Neural progenitor cell (in vitro differentiated cells): ENCODE measurements around the gene LRP1. TPM values are rescaled to one million over a fixed set of nuclear protein-coding genes. Genes with fewer than 3 reads are reported as not detected.

Experiments
- DNase-seq: peaks from one replicate; pipeline ENCODE4 v3.0.0-alpha.2; 2016; ENCODE audit warnings: low spot score
- H2AFZ ChIP-seq: fragments of 200-600 bp; sonication (generic); replicated peaks from 2 replicates; pipeline ENCODE4 v1.6.1; 2016; ENCODE audit warnings: antibody characterized with exemption
- H3F3A ChIP-seq: fragments of 200-600 bp; sonication (generic); 2 replicates; pipeline ENCODE4 v1.6.1; 2016; ENCODE audit warnings: antibody characterized with exemption, low read depth
- H3K27ac ChIP-seq: fragments of 200-600 bp; sonication (generic); 2 replicates; pipeline ENCODE4 v1.5.1; 2016; ENCODE audit warnings: mild to moderate bottlenecking
- H3K27me3 ChIP-seq: fragments of 200-600 bp; sonication (generic); 2 replicates; pipeline ENCODE4 v1.6.1; 2016; ENCODE audit warnings: mild to moderate bottlenecking, moderate library complexity
- H3K36me3 ChIP-seq: fragments of 200-600 bp; sonication (generic); 2 replicates; pipeline ENCODE4 v1.5.1; 2016
- H3K4me1 ChIP-seq: fragments of 200-600 bp; sonication (generic); 2 replicates; pipeline ENCODE4 v1.6.1; 2016; ENCODE audit warnings: mixed run types
- H3K4me2 ChIP-seq: fragments of 200-600 bp; sonication (generic); 2 replicates; pipeline ENCODE4 v1.6.1; 2016
- H3K4me3 ChIP-seq: fragments of 200-600 bp; sonication (generic); 2 replicates; pipeline ENCODE4 v1.5.1; 2016
- H3K79me2 ChIP-seq: fragments of 200-600 bp; sonication (generic); 2 replicates; pipeline ENCODE4 v1.6.1; 2016; ENCODE audit warnings: low read depth
- H3K9ac ChIP-seq: fragments of 200-600 bp; sonication (generic); 2 replicates; pipeline ENCODE4 v1.6.1; 2016
- H3K9me3 ChIP-seq: fragments of 200-600 bp; sonication (generic); 2 replicates; pipeline ENCODE4 v1.5.1; 2016; ENCODE audit warnings: low read depth
- H4K20me1 ChIP-seq: fragments of 200-600 bp; sonication (generic); 2 replicates; pipeline ENCODE4 v1.6.1; 2016; ENCODE audit warnings: low read depth
- H3K27ac Mint-ChIP-seq: 3 replicates; pipeline ENCODE4 v1.8.0; 2021; ENCODE audit warnings: mixed read lengths
- H3K27me3 Mint-ChIP-seq: 2 replicates; pipeline ENCODE4 v1.8.0; 2022; ENCODE audit warnings: low read depth, mild to moderate bottlenecking, inconsistent platforms, moderate library complexity, mixed read lengths; ENCODE audit not compliant: insufficient read depth
- H3K36me3 Mint-ChIP-seq: 3 replicates; pipeline ENCODE4 v1.8.0; 2021; ENCODE audit warnings: mixed read lengths
- H3K4me1 Mint-ChIP-seq: 3 replicates; pipeline ENCODE4 v1.8.0; 2021; ENCODE audit warnings: mixed read lengths
- H3K4me3 Mint-ChIP-seq: 3 replicates; pipeline ENCODE4 v1.8.0; 2021; ENCODE audit warnings: mild to moderate bottlenecking, moderate library complexity, mixed read lengths
- H3K9me3 Mint-ChIP-seq: 3 replicates; pipeline ENCODE4 v1.8.0; 2020; ENCODE audit warnings: mixed read lengths
- CTCF ChIP-seq: fragments of 200-600 bp; sonication (generic); IDR thresholded peaks from 2 replicates; pipeline ENCODE4 v1.5.1; 2017; ENCODE audit warnings: antibody characterized with exemption, mild to moderate bottlenecking
- EZH2 ChIP-seq: fragments of 200-600 bp; sonication (generic); IDR thresholded peaks from 2 replicates; pipeline ENCODE4 v1.6.1; 2017; ENCODE audit warnings: antibody characterized with exemption, mild to moderate bottlenecking, moderate library complexity
- EZH2phosphoT487 ChIP-seq: fragments of 200-600 bp; sonication (generic); IDR thresholded peaks from 2 replicates; pipeline ENCODE4 v1.6.1; 2017; ENCODE audit warnings: antibody characterized with exemption
- total RNA-seq: library from RNA; depleted of rRNA; stranded (reverse); fragments of >200 nt; gene quantifications from 2 replicates; pipeline ENCODE4 v1.2.3, GENCODE V29; 2015; ENCODE audit warnings: low replicate concordance

LRP1 gene
- total RNA-seq, 1 donor from 2014 or later: 13.9 TPM

GRCh38 chr12:57087010-57087690, 41.1 kb upstream of the LRP1 start:
- H3K36me3 Mint-ChIP-seq: peaks cover 9% of the 10 kb centered on the region
- Histone ChIP-seq H3K4me2 (peak overlapping the region; percentile 83), H3F3A (peaks cover 44% of the 10 kb centered on the region), H3K4me3 (peak overlapping the region; percentile 74), H4K20me1 (peaks cover 26% of the 10 kb centered on the region), H2AFZ (peak overlapping the region; percentile 53), H3K4me1 (peaks cover 18% of the 10 kb centered on the region), H3K79me2 (peaks cover 28% of the 10 kb centered on the region), H3K27ac (peak overlapping the region; percentile 85), H3K9me3 (no peaks in the 10 kb centered on the region), H3K9ac (no peak overlapping the region), H3K27me3 (no peaks in the 10 kb centered on the region), H3K36me3 (no peaks in the 10 kb centered on the region)
- H3K27me3 Mint-ChIP-seq: peaks cover 7% of the 10 kb centered on the region
- no peak for TF ChIP-seq CTCF
- TF ChIP-seq EZH2: no peak
- TF ChIP-seq EZH2phosphoT487: no peak
- peak overlapping the region; percentile 92 for H3K4me3 Mint-ChIP-seq
- peak; percentile 89 for DNase-seq
- peaks cover 47% of the 10 kb centered on the region for H3K4me1 Mint-ChIP-seq
- no peaks in the 10 kb centered on the region for H3K9me3 Mint-ChIP-seq
- peak overlapping the region; percentile 83 for H3K27ac Mint-ChIP-seq

GRCh38 chr12:57087691-57088353, 40.5 kb upstream of the LRP1 start:
- peak overlapping the region; percentile 83 for H3K4me2 ChIP-seq
- H3K9me3 ChIP-seq: no peaks in the 10 kb centered on the region
- no peaks in the 10 kb centered on the region for H3K9me3 Mint-ChIP-seq
- DNase-seq: peak; percentile 94
- H3K4me1 Mint-ChIP-seq: peaks cover 53% of the 10 kb centered on the region
- H3K36me3 Mint-ChIP-seq: peaks cover 13% of the 10 kb centered on the region
- peaks cover 31% of the 10 kb centered on the region for H4K20me1 ChIP-seq
- no peak for TF ChIP-seq CTCF
- TF ChIP-seq EZH2phosphoT487: no peak
- no peak for TF ChIP-seq EZH2
- H3K4me3 ChIP-seq: peak overlapping the region; percentile 74
- H3K27me3 ChIP-seq: no peaks in the 10 kb centered on the region
- peaks cover 44% of the 10 kb centered on the region for H3F3A ChIP-seq
- no peak overlapping the region for H3K9ac ChIP-seq
- H2AFZ ChIP-seq: peak overlapping the region; percentile 1
- peaks cover 7% of the 10 kb centered on the region for H3K27me3 Mint-ChIP-seq
- H3K36me3 ChIP-seq: no peaks in the 10 kb centered on the region
- H3K4me3 Mint-ChIP-seq: peak overlapping the region; percentile 92
- peak overlapping the region; percentile 85 for H3K27ac ChIP-seq
- H3K79me2 ChIP-seq: peaks cover 28% of the 10 kb centered on the region
- H3K4me1 ChIP-seq: peaks cover 18% of the 10 kb centered on the region
- H3K27ac Mint-ChIP-seq: peak overlapping the region; percentile 98

- Mint-ChIP-seq H3K9me3 (no peaks in the 10 kb centered on the region), H3K4me1 (peaks cover 59% of the 10 kb centered on the region), H3K4me3 (peak within 1 kb of the TSS; percentile 95), H3K27me3 (peaks cover 7% of the 10 kb centered on the region), H3K36me3 (peaks cover 15% of the 10 kb centered on the region), H3K27ac (peak within 1 kb of the TSS; percentile 98)
- H3K79me2 ChIP-seq: peaks cover 28% of the 10 kb centered on the region
- H3K4me3 ChIP-seq: peak within 1 kb of the TSS; percentile 74
- peaks cover 37% of the 10 kb centered on the region for H4K20me1 ChIP-seq
- no peaks in the 10 kb centered on the region for H3K36me3 ChIP-seq
- peak within 1 kb of the TSS; percentile 96 for H3K4me2 ChIP-seq
- no peaks in the 10 kb centered on the region for H3K9me3 ChIP-seq
- peaks cover 50% of the 10 kb centered on the region for H3F3A ChIP-seq
- peak within 1 kb of the TSS; percentile 85 for H3K27ac ChIP-seq
- H2AFZ ChIP-seq: peak within 1 kb of the TSS; percentile 1
- H3K9ac ChIP-seq: peak within 1 kb of the TSS; percentile 0
- TF ChIP-seq CTCF (no peak), EZH2 (peak; percentile 28), EZH2phosphoT487 (no peak)
- H3K4me1 ChIP-seq: peaks cover 21% of the 10 kb centered on the region
- DNase-seq: peak; percentile 98
- no peaks in the 10 kb centered on the region for H3K27me3 ChIP-seq
Observed at GRCh38 chr12:57088354-57089270, 39.7 kb upstream of the LRP1 start, which contains the start of gene NAB2. Gene NAB2, plus strand, starts transcription at chr12:57089114. Its CDS starts 158 bp downstream, at chr12:57089272.
